Effector memory CD8-positive, alpha-beta T cell (primary cell): ENCODE measurements around the gene MKRN2.
"Not testable (repeated sequence)": the region's sequence is repeated elsewhere in the genome, so short reads cannot be mapped to it uniquely, and the experiment has no call there.

ENCODE experiments used
- ATAC-seq: fragments of 150-1000 bp; cut with Tn5 transposase; replicated peaks from 2 replicates; pipeline ENCODE4 v1.10.0; 2021; ENCODE audit warnings: mild to moderate bottlenecking, moderate library complexity
- DNase-seq, 3 experiments: peaks; one replicate each; pipeline ENCODE4 v3.0.0; 2021
- H3K27ac Mint-ChIP-seq, 2 donors: one replicate each; pipeline ENCODE4 v1.8.0; 2022; ENCODE audit warnings: mild to moderate bottlenecking in 2 of 2, mixed read lengths in 2 of 2, moderate library complexity in 2 of 2
- H3K27me3 Mint-ChIP-seq, 2 donors: one replicate each; pipeline ENCODE4 v1.8.0; 2022; ENCODE audit warnings: mixed read lengths in 2 of 2
- H3K36me3 Mint-ChIP-seq: one replicate; pipeline ENCODE4 v1.8.0; 2022; ENCODE audit warnings: mild to moderate bottlenecking, moderate library complexity, mixed read lengths; ENCODE audit not compliant: insufficient read depth
- H3K4me1 Mint-ChIP-seq, 2 donors: one replicate each; pipeline ENCODE4 v1.8.0; 2022; ENCODE audit warnings: low read depth in 2 of 2, mixed read lengths in 2 of 2
- H3K4me3 Mint-ChIP-seq, 2 donors: one replicate each; pipeline ENCODE4 v1.8.0; 2022; ENCODE audit warnings: mild to moderate bottlenecking in 2 of 2, mixed read lengths in 2 of 2, moderate library complexity in 2 of 2
- H3K9me3 Mint-ChIP-seq, 2 donors: one replicate each; pipeline ENCODE4 v1.8.0; 2022; ENCODE audit warnings: mixed read lengths in 2 of 2

MKRN2 gene

GRCh38 chr3:12532182-12532581 lies 24.7 kb upstream of the MKRN2 start:
- H3K4me1 Mint-ChIP-seq = no peaks in the 10 kb centered on the region
- H3K9me3 Mint-ChIP-seq = no peaks in the 10 kb centered on the region
- peaks cover 14% of the 10 kb centered on the region for H3K36me3 Mint-ChIP-seq
- ATAC-seq (no peak), DNase-seq (no peak)
- no peaks in the 10 kb centered on the region for H3K27me3 Mint-ChIP-seq
- H3K4me3 Mint-ChIP-seq = no peak overlapping the region
- no peak overlapping the region for H3K27ac Mint-ChIP-seq

GRCh38 chr3:12536423-12536822 lies 20.5 kb upstream of the MKRN2 start:
- no peaks in the 10 kb centered on the region for H3K36me3 Mint-ChIP-seq
- no peaks in the 10 kb centered on the region for H3K4me1 Mint-ChIP-seq
- no peak for DNase-seq
- no peak overlapping the region for H3K27ac Mint-ChIP-seq
- no peak overlapping the region for H3K4me3 Mint-ChIP-seq
- H3K9me3 Mint-ChIP-seq = no peaks in the 10 kb centered on the region
- no peaks in the 10 kb centered on the region for H3K27me3 Mint-ChIP-seq
- no peak for ATAC-seq

- Mint-ChIP-seq H3K27ac (no peak overlapping the region), H3K4me3 (no peak overlapping the region), H3K36me3 (no peaks in the 10 kb centered on the region), H3K27me3 (no peaks in the 10 kb centered on the region), H3K9me3 (no peaks in the 10 kb centered on the region), H3K4me1 (no peaks in the 10 kb centered on the region)
- DNase-seq = no peak
- ATAC-seq = no peak
These were observed 15.3 kb upstream of the MKRN2 start for GRCh38 chr3:12541625-12542024.

GRCh38 chr3:12543497-12543896 lies 13.4 kb upstream of the MKRN2 start:
- not testable (repeated sequence) for H3K36me3 Mint-ChIP-seq, H3K27ac Mint-ChIP-seq, DNase-seq, H3K4me3 Mint-ChIP-seq, H3K9me3 Mint-ChIP-seq, H3K27me3 Mint-ChIP-seq, H3K4me1 Mint-ChIP-seq, ATAC-seq

GRCh38 chr3:12544652-12545472 lies 12.0 kb upstream of the MKRN2 start:
- H3K36me3 Mint-ChIP-seq = no peaks in the 10 kb centered on the region
- no peak for DNase-seq
- peaks cover 2% of the 10 kb centered on the region in 2 donors for H3K27me3 Mint-ChIP-seq
- H3K9me3 Mint-ChIP-seq = no peaks in the 10 kb centered on the region
- H3K27ac Mint-ChIP-seq = no peak overlapping the region
- ATAC-seq = no peak
- H3K4me3 Mint-ChIP-seq = no peak overlapping the region
- H3K4me1 Mint-ChIP-seq = no peaks in the 10 kb centered on the region

- Mint-ChIP-seq H3K9me3 (no peaks in the 10 kb centered on the region), H3K27ac (no peak within 1 kb of the TSS), H3K4me1 (no peaks in the 10 kb centered on the region), H3K4me3 (no peak within 1 kb of the TSS), H3K27me3 (peaks cover 7 to 8% of the 10 kb centered on the region in 2 donors), H3K36me3 (no peaks in the 10 kb centered on the region)
- DNase-seq = no peak
- no peak for ATAC-seq
These were observed 11.5 kb upstream of the MKRN2 start, which contains the start of gene MKRN2OS for GRCh38 chr3:12545473-12545791. Gene MKRN2OS, minus strand, starts transcription at chr3:12545499. Its CDS starts 35 bp downstream, at chr3:12545464.

GRCh38 chr3:12549971-12550760 lies 6.7 kb upstream of the MKRN2 start:
- no peaks in the 10 kb centered on the region for H3K9me3 Mint-ChIP-seq
- DNase-seq (no peak), ATAC-seq (no peak)
- no peak overlapping the region for H3K4me3 Mint-ChIP-seq
- peaks cover 28 to 33% of the 10 kb centered on the region in 2 donors for H3K27me3 Mint-ChIP-seq
- H3K4me1 Mint-ChIP-seq = peaks cover 5 to 7% of the 10 kb centered on the region in 2 donors
- no peaks in the 10 kb centered on the region for H3K36me3 Mint-ChIP-seq
- no peak overlapping the region for H3K27ac Mint-ChIP-seq

GRCh38 chr3:12553921-12554391 lies 2.9 kb upstream of the MKRN2 start:
- ATAC-seq (no peak), DNase-seq (peak in 1 of 3 experiments; percentile 5)
- Mint-ChIP-seq H3K4me3 (peak overlapping the region; percentile 71 to 74), H3K9me3 (no peaks in the 10 kb centered on the region), H3K36me3 (peaks cover 10% of the 10 kb centered on the region), H3K27me3 (peaks cover 30 to 42% of the 10 kb centered on the region in 2 donors), H3K27ac (no peak overlapping the region), H3K4me1 (peaks cover 26 to 34% of the 10 kb centered on the region in 2 donors)

- H3K4me1 Mint-ChIP-seq = peaks cover 39 to 55% of the 10 kb centered on the region in 2 donors
- H3K27me3 Mint-ChIP-seq = peaks cover 20 to 31% of the 10 kb centered on the region in 2 donors
- peak overlapping the region; percentile 81 to 91 for H3K4me3 Mint-ChIP-seq
- DNase-seq (peak in 1 of 3 experiments; percentile 1), ATAC-seq (no peak)
- no peaks in the 10 kb centered on the region for H3K9me3 Mint-ChIP-seq
- peaks cover 10% of the 10 kb centered on the region for H3K36me3 Mint-ChIP-seq
- H3K27ac Mint-ChIP-seq = peak overlapping the region; percentile 46 to 73
These were observed 585 bp upstream of the MKRN2 start for GRCh38 chr3:12556314-12556689.

GRCh38 chr3:12557473-12558100 lies 700 bp downstream of the MKRN2 start:
- Mint-ChIP-seq H3K4me1 (peaks cover 46 to 59% of the 10 kb centered on the region in 2 donors), H3K27me3 (peaks cover 20 to 31% of the 10 kb centered on the region in 2 donors), H3K9me3 (no peaks in the 10 kb centered on the region), H3K27ac (peak overlapping the region; percentile 46 to 73), H3K4me3 (peak overlapping the region; percentile 81 to 91), H3K36me3 (peaks cover 10% of the 10 kb centered on the region)
- ATAC-seq = no peak
- DNase-seq = no peak

- Mint-ChIP-seq H3K4me1 (peaks cover 44 to 55% of the 10 kb centered on the region in 2 donors), H3K9me3 (no peaks in the 10 kb centered on the region), H3K27me3 (peaks cover 14 to 23% of the 10 kb centered on the region in 2 donors), H3K36me3 (peaks cover 10% of the 10 kb centered on the region), H3K27ac (no peak overlapping the region), H3K4me3 (peak overlapping the region; percentile 81 to 91)
- ATAC-seq (no peak), DNase-seq (no peak)
These were observed 1.8 kb downstream of the MKRN2 start for GRCh38 chr3:12558706-12559105.

GRCh38 chr3:12559520-12559919 lies 2.6 kb downstream of the MKRN2 start:
- no peak for DNase-seq
- no peaks in the 10 kb centered on the region for H3K9me3 Mint-ChIP-seq
- no peak for ATAC-seq
- H3K27ac Mint-ChIP-seq = no peak overlapping the region
- H3K36me3 Mint-ChIP-seq = peaks cover 10% of the 10 kb centered on the region
- no peak overlapping the region for H3K4me3 Mint-ChIP-seq
- peaks cover 42 to 54% of the 10 kb centered on the region in 2 donors for H3K4me1 Mint-ChIP-seq
- peaks cover 9 to 15% of the 10 kb centered on the region in 2 donors for H3K27me3 Mint-ChIP-seq

GRCh38 chr3:12560505-12561190 lies 3.8 kb downstream of the MKRN2 start:
- Mint-ChIP-seq H3K27me3 (peaks cover 0 to 4% of the 10 kb centered on the region in 2 donors), H3K9me3 (no peaks in the 10 kb centered on the region), H3K4me3 (no peak overlapping the region), H3K4me1 (peaks cover 43 to 57% of the 10 kb centered on the region in 2 donors), H3K36me3 (peaks cover 10% of the 10 kb centered on the region), H3K27ac (peak overlapping the region; percentile 42 to 45)
- DNase-seq (no peak), ATAC-seq (no peak)
